GM19468 (cell line): Measurements from ENCODE around the gene KMT5C.
"Not testable (repeated sequence)": the region's sequence is repeated elsewhere in the genome, so short reads cannot be mapped to it uniquely, and the experiment has no call there.

Experiments
- ATAC-seq: cut with Tn5 transposase; IDR thresholded peaks from one replicate; pipeline ENCODE4 v1.9.1; 2021; ENCODE audit warnings: mild to moderate bottlenecking, moderate library complexity, moderate number of reproducible peaks; ENCODE audit not compliant: unreplicated experiment; ENCODE audit errors: extremely low read depth

Gene KMT5C

GRCh38 chr19:55315956-55316525, 23.6 kb upstream of the KMT5C start:
- ATAC-seq, result no peak

GRCh38 chr19:55316646-55317045, 23.0 kb upstream of the KMT5C start:
- no peak for ATAC-seq

DNA sequence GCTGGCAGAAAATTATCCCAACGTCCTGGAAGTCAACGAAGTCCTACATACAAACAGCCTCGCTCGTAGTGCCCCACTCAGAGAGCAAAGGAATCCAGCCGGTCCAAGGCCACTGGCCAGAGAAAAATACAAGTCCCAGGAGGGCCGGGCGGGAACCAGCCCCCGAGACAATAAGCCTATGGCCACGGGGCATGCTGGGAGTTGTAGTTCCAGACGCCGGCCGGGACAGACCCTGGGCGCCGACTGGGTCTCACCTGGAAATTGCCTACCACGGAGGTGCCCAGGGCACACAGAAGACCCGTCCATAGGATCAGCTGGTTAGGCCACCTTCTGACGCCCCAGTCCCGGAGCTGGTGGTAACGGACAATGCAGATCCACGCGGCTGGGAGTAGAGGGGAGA, 19.9 kb upstream of the KMT5C start:
- ATAC-seq, result no peak

- ATAC-seq, result no peak
Measured at GRCh38 chr19:55320844-55321419, 18.7 kb upstream of the KMT5C start.

GRCh38 chr19:55321466-55322137, 18.1 kb upstream of the KMT5C start:
- ATAC-seq, result no peak

- ATAC-seq, result no peak
Measured at GRCh38 chr19:55322204-55322885, 17.3 kb upstream of the KMT5C start.

- no peak for ATAC-seq
Measured at GRCh38 chr19:55324662-55325061, 15.0 kb upstream of the KMT5C start.

DNA sequence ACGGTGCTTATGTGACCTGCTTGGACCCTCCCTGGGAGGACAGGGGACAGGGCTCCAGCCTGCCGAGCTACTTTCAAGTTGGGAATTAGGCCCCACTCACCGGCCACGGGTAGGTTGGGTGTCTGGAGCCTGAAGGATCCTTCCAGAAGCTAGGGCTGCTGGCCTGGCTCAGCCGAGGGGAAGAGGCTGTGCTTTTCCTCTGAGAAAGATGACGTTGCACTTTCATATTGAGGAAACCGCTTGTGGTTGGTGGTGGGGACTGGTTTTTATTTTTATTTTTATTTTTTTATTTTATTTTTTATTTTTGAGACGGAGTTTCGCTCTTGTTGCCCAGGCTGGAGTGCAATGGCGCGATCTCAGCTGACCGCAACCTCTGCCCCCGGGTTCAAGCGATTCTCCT, 14.5 kb upstream of the KMT5C start, which contains the start of gene TMEM150B:
TSS of gene TMEM150B (minus strand) at position 170 of the 400 bp plus-strand sequence. CDS start 4,305 bp downstream, outside the sequence.
- ATAC-seq, result no peak

GRCh38 chr19:55328774-55329318, 10.8 kb upstream of the KMT5C start:
- not testable (repeated sequence) for ATAC-seq

GRCh38 chr19:55329791-55330190, 9.9 kb upstream of the KMT5C start:
- ATAC-seq, result not testable (repeated sequence)

- no peak for ATAC-seq
Measured at GRCh38 chr19:55333870-55334269, 5.8 kb upstream of the KMT5C start.

GRCh38 chr19:55336101-55336500, 3.6 kb upstream of the KMT5C start:
- ATAC-seq, result no peak

DNA sequence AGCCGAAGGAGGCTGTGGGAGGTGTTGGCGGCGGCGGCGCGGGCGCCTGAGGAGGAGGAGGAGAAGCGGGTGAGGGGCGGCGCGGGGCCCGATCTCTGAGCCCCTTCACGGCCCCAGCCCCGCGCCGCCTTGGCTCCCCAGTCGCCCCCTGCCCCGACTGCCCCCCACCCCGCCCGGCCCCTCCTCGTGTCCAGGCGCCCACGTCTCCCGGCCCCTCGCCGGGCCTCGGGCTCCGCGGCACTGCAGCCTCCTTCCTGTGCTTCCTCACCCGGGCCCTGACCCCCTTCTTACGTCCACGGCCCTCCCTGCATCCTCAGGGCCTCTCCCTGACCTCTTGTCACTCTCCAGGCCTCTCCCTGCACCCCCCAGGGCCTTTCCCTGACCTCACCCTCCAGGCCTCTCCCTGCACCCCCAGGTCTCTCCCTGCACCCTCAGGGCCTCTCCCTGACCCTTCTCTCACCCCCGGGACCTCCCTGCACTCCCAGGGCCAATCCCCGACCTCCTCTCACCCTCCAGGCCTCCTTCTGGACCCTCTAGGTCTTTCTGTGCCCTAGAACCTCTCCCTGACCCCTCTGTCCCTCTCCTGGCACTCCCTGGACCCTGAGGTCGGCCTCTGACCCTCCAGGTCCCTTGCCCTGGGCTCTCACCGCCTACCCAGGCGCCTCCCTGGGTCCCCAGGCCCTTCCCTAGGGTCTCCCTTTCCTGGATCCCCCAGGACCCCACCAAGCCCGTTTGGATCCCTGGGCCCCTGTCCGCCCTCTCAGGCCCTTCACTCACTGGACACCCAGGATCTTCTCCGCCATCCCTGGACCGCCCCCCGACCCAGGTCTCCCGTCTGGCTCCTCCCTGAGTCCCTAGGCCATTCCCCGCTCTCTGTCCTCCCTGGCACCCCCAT, 460 bp downstream of the KMT5C start:
- ATAC-seq, result no peak

DNA sequence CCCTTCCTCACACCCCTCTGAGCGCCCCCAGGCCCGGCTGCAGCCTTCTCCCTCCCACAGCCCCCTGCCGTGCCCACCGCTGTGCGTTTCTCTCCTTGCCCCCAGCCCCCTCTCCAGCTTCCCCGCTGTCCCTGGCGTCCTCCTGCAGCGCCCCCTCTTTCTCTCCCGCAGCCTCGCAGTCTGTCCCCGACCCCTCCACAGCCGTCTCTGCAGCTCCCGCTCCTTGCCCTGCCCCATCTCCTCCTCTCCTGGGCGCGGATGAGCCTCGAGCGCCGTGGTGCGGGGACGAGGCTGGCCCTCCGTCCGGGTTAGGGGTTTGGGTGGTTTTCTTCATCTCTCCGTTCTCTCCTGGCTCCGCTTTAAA, 1.1 kb downstream of the KMT5C start:
- no peak for ATAC-seq

DNA sequence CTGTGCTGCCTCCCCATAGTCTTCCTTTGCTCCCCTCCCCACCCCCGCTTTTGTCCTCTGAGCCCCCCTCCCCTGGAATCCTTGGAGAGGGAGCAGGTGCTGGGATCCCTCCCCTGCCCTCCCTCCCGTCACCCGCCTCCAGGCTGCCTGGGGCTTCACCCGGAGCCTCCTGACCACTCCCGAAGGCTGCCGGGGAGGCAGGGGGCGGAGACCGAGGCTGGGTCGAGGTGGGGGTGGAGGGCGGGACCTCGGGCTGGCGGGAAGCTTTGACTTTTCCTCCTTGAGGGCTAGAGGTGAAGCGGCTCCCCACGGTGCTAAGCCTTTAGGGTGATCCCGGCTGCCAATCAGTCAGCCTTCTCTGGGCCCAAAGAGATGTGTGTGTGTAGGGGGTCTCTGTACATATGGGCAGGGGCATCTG, 1.5 kb downstream of the KMT5C start:
- no peak for ATAC-seq

GRCh38 chr19:55341595-55342531, 2.2 kb downstream of the KMT5C start:
- no peak for ATAC-seq

- ATAC-seq, result no peak
Measured at GRCh38 chr19:55344444-55344843, 4.8 kb downstream of the KMT5C start.

GRCh38 chr19:55345101-55345817, 5.6 kb downstream of the KMT5C start:
- ATAC-seq, result no peak
